NT2/D1 (cell line): Measurements from ENCODE around the gene PLPP6.

Experiments
- YY1 ChIP-seq: IDR thresholded peaks from 2 replicates; pipeline ENCODE4 v1.6.1; 2011; ENCODE audit not compliant: insufficient read length, insufficient read depth
- ZNF274 ChIP-seq: IDR thresholded peaks from 2 replicates; pipeline ENCODE4 v1.6.1; 2011; ENCODE audit warnings: mild to moderate bottlenecking, low read depth, low read length

DNA sequence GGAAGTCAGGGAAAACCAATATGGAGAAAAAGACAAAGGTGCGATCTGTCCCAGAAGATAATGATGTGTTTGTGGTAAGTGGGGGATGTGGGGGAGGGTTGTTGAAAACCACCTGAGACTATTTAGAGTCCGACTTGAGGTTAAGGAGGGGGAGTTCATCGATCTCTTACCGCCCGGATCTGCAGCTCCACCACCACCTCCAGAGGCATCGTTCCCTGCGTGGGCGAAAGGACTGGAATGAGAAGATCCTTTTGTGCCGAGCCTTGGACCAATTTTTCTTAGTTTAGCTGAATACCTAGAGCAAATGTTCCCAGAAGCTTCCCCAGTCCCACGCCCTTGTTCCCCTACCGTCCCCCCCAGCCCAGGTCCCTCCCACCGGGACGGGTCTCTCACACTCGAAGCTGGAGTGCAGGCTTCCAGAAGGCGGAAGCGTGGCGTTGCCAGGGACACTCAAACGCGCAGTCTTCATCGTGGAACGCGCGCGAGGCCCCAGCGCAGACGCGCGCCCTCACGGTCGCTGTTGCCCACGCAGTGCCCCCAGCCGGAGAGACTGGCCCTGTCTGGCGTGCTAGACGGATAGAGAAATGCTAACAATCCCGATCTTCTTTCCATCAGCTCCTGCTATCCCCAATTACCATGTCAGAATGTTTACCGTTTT is 4.1 kb downstream of the PLPP6 start, which contains the start of gene SPATA6L:
- TF ChIP-seq ZNF274 (no peak), YY1 (no peak)
